Measurements from ENCODE around the gene SIPA1. TPM values are rescaled to one million over a fixed set of nuclear protein-coding genes. Genes with fewer than 3 reads are reported as not detected.

Gene SIPA1
- total RNA-seq, 1 experiment from 2014 or later, result 105 TPM

DNA sequence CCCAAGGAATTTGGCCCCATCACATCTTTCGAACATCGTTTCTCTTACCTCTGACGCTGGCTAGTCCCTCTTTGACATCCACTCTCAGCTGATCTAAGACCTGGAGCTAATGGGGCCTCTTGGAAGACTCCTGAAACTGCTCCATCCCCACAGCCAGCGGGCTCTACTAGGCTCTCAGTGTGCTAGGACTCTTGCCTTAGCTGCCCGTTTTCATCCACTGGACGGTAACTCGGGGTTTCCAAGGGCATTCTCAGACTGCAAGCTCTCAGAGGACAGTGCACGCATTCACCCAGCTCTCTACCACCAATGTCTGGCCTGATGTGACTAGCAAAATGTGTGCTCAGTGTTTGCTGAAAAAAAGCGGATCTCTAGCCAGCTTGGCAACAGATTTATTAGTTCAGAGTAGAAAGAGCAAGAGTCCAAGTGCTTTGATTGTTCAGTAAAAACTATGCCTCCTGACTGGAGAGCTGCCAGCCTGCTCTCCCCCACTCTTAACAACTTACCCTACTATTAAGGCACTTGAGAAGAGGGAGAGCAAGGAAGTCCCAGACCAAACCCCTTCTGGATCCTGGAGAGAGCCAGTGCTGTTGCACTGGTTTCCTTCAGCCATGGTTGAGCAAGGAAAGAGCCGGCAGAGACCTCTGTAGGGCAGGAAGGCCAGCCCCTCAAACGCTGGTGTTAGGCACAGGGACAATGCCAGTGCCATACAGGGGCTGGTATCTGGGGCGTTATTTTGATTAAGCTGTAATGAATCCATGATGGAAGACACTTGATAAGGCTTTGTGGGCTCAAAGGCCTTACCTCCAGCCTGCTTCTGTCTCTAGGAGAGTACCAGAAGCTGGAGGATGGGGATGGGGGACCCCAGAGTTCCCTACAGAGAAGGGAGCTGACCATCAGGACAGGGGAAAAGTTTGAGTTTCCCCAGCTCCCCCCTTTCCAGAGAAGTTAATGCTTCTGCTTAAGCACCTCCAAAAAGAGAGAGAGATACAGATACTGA is 15.6 kb downstream of the SIPA1 start (continued):
- TF ChIP-seq, protein P1, sequence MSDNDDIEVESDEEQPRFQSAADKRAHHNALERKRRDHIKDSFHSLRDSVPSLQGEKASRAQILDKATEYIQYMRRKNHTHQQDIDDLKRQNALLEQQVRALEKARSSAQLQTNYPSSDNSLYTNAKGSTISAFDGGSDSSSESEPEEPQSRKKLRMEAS (IDR thresholded peaks at IDR 0.05), result no peak
- no peak for TF ChIP-seq ZNF274 (IDR thresholded peaks at IDR 0.05; ENCODE audit: low read depth, low read length)
- no peak for TF ChIP-seq CBX3 (IDR thresholded peaks at IDR 0.05; ENCODE audit: low read depth)
- TF ChIP-seq TCF7L2 (IDR thresholded peaks at IDR 0.05; ENCODE audit: borderline replicate concordance, extremely low read depth, insufficient read depth, insufficient read length), result no peak
- no peak for TF ChIP-seq SIN3A (IDR thresholded peaks at IDR 0.05; ENCODE audit: low read depth)
- TF ChIP-seq EZH2 (IDR thresholded peaks at IDR 0.05), result no peak
- TF ChIP-seq, protein P2, sequence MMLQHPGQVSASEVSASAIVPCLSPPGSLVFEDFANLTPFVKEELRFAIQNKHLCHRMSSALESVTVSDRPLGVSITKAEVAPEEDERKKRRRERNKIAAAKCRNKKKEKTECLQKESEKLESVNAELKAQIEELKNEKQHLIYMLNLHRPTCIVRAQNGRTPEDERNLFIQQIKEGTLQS (IDR thresholded peaks at IDR 0.05), result no peak
- TF ChIP-seq POLR2AphosphoS5 (IDR thresholded peaks at IDR 0.05; ENCODE audit: low read depth, low read length), result no peak
- TF ChIP-seq ELF1 (IDR thresholded peaks at IDR 0.05; ENCODE audit: borderline replicate concordance, low read depth), result no peak
- no peak for TF ChIP-seq FOSL1 (IDR thresholded peaks at IDR 0.05; ENCODE audit: low read depth)
- no peak for TF ChIP-seq YY1 (IDR thresholded peaks at IDR 0.05; ENCODE audit: extremely low read depth, insufficient replicate concordance, low read depth, low read length)

Measured in HCT116 (cell line).